ENCODE data around the gene LZTR1.

LZTR1 gene

DNA sequence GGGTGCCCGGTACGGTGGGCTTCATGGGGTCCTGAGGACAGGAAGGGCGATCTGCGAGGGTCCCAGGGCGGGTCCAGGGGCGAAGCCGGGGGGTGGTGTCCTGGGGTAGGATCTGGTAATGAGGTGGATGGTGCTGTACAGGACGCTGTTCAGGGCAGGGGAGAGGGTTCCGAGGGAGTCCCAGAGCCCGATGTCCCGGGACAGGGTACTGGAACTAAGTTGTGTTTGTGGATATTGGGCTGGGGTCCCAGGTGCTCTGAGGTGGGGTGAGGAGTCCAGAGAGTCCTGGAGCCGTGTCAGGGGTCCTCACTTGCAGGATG, 426 bp downstream of the LZTR1 start:
- Histone ChIP-seq H3K9ac (ENCODE audit: low read length) (peak overlapping the region; percentile 74), H3K4me1 (ENCODE audit: low read length) (peaks cover 13% of the 10 kb centered on the region; the same call in 1 of the 2 replicates), H3K36me3 (replicated peaks; ENCODE audit: insufficient read depth, low read length) (no peaks in the 10 kb centered on the region), H3K9me3 (replicated peaks; ENCODE audit: insufficient read depth, low read length) (no peaks in the 10 kb centered on the region), H2AFZ (ENCODE audit: low read length) (peak overlapping the region; percentile 76), H3K4me2 (ENCODE audit: low read depth, low read length) (peak overlapping the region; percentile 90), H4K20me1 (ENCODE audit: insufficient read depth, low read length) (no peaks in the 10 kb centered on the region), H3K27ac (ENCODE audit: low read length) (no peak overlapping the region), H3K4me3 (ENCODE audit: low read length) (peak overlapping the region; percentile 76), H3K9me2 (replicated peaks; ENCODE audit: insufficient read depth, low read length) (no peaks in the 10 kb centered on the region), H3F3A (ENCODE audit: insufficient read depth, low read length) (no peaks in the 10 kb centered on the region), H3K27me3 (replicated peaks; ENCODE audit: insufficient read depth, low read length) (peaks cover 4% of the 10 kb centered on the region; the same call in 1 of the 2 replicates), H3K79me2 (ENCODE audit: low read length) (peaks cover 17% of the 10 kb centered on the region)
- no peak for TF ChIP-seq EZH2phosphoT487 (IDR thresholded peaks at IDR 0.05; ENCODE audit: low read length)
- TF ChIP-seq EZH2 (optimal IDR thresholded peaks at IDR 0.05; ENCODE audit: low read depth, low read length) = no peak
- TF ChIP-seq, protein P1, sequence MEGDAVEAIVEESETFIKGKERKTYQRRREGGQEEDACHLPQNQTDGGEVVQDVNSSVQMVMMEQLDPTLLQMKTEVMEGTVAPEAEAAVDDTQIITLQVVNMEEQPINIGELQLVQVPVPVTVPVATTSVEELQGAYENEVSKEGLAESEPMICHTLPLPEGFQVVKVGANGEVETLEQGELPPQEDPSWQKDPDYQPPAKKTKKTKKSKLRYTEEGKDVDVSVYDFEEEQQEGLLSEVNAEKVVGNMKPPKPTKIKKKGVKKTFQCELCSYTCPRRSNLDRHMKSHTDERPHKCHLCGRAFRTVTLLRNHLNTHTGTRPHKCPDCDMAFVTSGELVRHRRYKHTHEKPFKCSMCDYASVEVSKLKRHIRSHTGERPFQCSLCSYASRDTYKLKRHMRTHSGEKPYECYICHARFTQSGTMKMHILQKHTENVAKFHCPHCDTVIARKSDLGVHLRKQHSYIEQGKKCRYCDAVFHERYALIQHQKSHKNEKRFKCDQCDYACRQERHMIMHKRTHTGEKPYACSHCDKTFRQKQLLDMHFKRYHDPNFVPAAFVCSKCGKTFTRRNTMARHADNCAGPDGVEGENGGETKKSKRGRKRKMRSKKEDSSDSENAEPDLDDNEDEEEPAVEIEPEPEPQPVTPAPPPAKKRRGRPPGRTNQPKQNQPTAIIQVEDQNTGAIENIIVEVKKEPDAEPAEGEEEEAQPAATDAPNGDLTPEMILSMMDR (IDR thresholded peaks at IDR 0.05; ENCODE audit: low read length) = no peak
- no peak for DNase-seq

DNA sequence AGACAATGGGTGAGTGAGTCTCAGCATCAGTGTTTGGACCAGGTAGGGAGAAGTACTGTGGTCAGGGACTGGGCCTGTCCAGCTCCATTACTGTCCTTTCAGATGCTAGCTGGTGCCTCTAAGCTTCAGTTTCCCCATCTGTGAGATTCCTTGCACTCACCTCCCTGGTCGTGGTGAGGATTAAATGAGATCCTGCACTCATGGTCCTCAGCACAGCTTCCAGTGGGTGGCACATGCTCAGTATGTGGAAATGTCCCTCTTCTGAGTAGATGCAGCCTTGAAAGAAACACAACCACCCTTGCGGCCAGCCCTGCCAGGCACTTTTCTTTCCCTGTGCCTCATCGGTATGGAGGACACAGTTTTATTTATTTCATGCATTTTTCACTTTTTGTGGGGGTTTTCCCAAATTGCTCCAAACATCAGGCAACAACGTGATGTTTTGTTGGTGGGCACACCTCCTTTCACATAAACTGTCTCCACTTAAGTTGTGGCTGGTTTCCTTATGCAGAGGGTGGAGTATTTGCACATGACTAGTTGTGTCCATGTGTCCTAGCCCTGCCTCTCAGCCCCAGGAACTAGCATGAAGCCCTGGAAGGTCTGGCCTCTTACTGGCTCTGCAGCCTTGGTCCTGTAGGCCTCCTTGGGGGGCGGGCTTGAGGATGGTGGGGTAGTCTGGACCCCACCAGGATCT, 1.1 kb downstream of the LZTR1 start:
- TF ChIP-seq, protein P1 (IDR thresholded peaks at IDR 0.05; ENCODE audit: low read length) = no peak
- no peak for TF ChIP-seq EZH2phosphoT487 (IDR thresholded peaks at IDR 0.05; ENCODE audit: low read length)
- no peak for TF ChIP-seq EZH2 (optimal IDR thresholded peaks at IDR 0.05; ENCODE audit: low read depth, low read length)
- Histone ChIP-seq H3K79me2 (ENCODE audit: low read length) (peaks cover 17% of the 10 kb centered on the region), H3K9me3 (replicated peaks; ENCODE audit: insufficient read depth, low read length) (no peaks in the 10 kb centered on the region), H3K4me3 (ENCODE audit: low read length) (peak overlapping the region; percentile 76), H2AFZ (ENCODE audit: low read length) (peak overlapping the region; percentile 76; the same call in 1 of the 2 replicates), H3F3A (ENCODE audit: insufficient read depth, low read length) (no peaks in the 10 kb centered on the region), H3K36me3 (replicated peaks; ENCODE audit: insufficient read depth, low read length) (no peaks in the 10 kb centered on the region), H3K27me3 (replicated peaks; ENCODE audit: insufficient read depth, low read length) (no peaks in the 10 kb centered on the region; the same call in 1 of the 2 replicates), H3K4me1 (ENCODE audit: low read length) (peaks cover 13% of the 10 kb centered on the region; the same call in 1 of the 2 replicates), H3K9ac (ENCODE audit: low read length) (peak overlapping the region; percentile 74; the same call in 1 of the 2 replicates), H4K20me1 (ENCODE audit: insufficient read depth, low read length) (no peaks in the 10 kb centered on the region), H3K27ac (ENCODE audit: low read length) (no peak overlapping the region), H3K9me2 (replicated peaks; ENCODE audit: insufficient read depth, low read length) (no peaks in the 10 kb centered on the region), H3K4me2 (ENCODE audit: low read depth, low read length) (peak overlapping the region; percentile 90)
- no peak for DNase-seq

DNA sequence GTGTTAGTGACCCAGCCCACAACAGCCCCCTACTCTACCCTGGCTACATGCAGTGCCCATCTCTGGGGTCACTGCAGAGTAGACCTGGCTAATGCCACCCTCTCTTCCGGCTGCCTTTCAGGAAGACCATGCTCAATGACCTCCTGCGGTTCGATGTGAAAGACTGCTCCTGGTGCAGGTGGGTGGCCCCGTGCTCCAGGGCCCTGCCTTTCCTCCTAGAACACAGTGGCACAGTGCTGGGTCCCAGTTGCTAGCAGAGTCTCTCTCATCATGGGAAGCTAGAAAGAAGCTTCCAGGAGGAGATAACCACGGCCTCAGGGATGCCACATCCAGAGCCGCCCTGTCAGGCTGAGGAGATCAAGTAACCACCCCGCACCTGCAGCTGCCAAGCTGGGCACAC, 3.6 kb downstream of the LZTR1 start:
- Histone ChIP-seq H3K4me3 (ENCODE audit: low read length) (no peak overlapping the region), H3K9me2 (replicated peaks; ENCODE audit: insufficient read depth, low read length) (no peaks in the 10 kb centered on the region), H4K20me1 (ENCODE audit: insufficient read depth, low read length) (no peaks in the 10 kb centered on the region), H3K27me3 (replicated peaks; ENCODE audit: insufficient read depth, low read length) (no peaks in the 10 kb centered on the region), H3K4me1 (ENCODE audit: low read length) (peaks cover 13% of the 10 kb centered on the region; the same call in 1 of the 2 replicates), H3K27ac (ENCODE audit: low read length) (no peak overlapping the region), H3K9ac (ENCODE audit: low read length) (no peak overlapping the region), H2AFZ (ENCODE audit: low read length) (no peak overlapping the region), H3K36me3 (replicated peaks; ENCODE audit: insufficient read depth, low read length) (no peaks in the 10 kb centered on the region), H3K79me2 (ENCODE audit: low read length) (peaks cover 17% of the 10 kb centered on the region), H3F3A (ENCODE audit: insufficient read depth, low read length) (no peaks in the 10 kb centered on the region), H3K9me3 (replicated peaks; ENCODE audit: insufficient read depth, low read length) (no peaks in the 10 kb centered on the region), H3K4me2 (ENCODE audit: low read depth, low read length) (no peak overlapping the region)
- DNase-seq = no peak
- TF ChIP-seq, protein P1 (IDR thresholded peaks at IDR 0.05; ENCODE audit: low read length) = no peak
- TF ChIP-seq EZH2 (optimal IDR thresholded peaks at IDR 0.05; ENCODE audit: low read depth, low read length) = no peak
- TF ChIP-seq EZH2phosphoT487 (IDR thresholded peaks at IDR 0.05; ENCODE audit: low read length) = no peak

All from MM.1S (cell line).